ENCODE measurements around the gene CYB561D2.

The CYB561D2 gene

DNA sequence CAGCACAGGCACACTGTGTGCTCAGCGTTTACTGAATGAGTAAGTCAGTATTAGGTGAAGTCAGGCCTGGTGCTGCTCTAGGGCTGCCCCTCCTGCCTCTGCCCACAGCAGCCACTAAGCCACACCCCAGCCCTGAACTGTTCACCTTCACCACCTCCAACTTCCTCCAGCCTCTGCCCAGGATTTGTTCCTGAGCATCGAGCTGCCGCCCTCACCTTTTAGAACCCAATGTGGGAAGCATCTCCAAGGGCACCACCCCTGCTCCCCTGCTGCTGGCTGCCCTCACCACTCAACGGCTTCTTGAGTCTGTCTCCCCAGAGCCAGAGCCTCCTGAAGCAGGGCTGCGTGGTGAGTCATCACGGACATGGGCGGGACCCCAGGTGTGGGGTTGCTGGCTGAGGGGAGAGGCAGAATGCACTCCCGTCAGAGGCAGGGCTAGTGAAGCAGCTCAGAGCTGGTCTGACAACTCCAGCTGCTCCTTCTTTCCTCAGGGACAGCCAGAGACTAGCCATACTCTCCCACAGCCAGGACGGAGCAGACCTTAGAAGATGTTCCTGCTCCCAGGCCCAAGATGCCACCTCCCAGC is 33.9 kb upstream of the CYB561D2 start:
- H4K20me1 ChIP-seq (ENCODE audit: insufficient read depth, low read length) = no peaks in the 10 kb centered on the region
- no peak overlapping the region for H3K4me3 ChIP-seq (ENCODE audit: low read length)
- H3K9me2 ChIP-seq (replicated peaks; ENCODE audit: insufficient read depth, low read length) = no peaks in the 10 kb centered on the region
- TF ChIP-seq, protein P1, sequence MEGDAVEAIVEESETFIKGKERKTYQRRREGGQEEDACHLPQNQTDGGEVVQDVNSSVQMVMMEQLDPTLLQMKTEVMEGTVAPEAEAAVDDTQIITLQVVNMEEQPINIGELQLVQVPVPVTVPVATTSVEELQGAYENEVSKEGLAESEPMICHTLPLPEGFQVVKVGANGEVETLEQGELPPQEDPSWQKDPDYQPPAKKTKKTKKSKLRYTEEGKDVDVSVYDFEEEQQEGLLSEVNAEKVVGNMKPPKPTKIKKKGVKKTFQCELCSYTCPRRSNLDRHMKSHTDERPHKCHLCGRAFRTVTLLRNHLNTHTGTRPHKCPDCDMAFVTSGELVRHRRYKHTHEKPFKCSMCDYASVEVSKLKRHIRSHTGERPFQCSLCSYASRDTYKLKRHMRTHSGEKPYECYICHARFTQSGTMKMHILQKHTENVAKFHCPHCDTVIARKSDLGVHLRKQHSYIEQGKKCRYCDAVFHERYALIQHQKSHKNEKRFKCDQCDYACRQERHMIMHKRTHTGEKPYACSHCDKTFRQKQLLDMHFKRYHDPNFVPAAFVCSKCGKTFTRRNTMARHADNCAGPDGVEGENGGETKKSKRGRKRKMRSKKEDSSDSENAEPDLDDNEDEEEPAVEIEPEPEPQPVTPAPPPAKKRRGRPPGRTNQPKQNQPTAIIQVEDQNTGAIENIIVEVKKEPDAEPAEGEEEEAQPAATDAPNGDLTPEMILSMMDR (IDR thresholded peaks at IDR 0.05; ENCODE audit: low read length) = no peak
- no peak for TF ChIP-seq EZH2phosphoT487 (IDR thresholded peaks at IDR 0.05; ENCODE audit: low read length)
- no peak for TF ChIP-seq EZH2 (optimal IDR thresholded peaks at IDR 0.05; ENCODE audit: low read depth, low read length)
- H2AFZ ChIP-seq (ENCODE audit: low read length) = no peak overlapping the region
- DNase-seq = no peak
- H3K36me3 ChIP-seq (replicated peaks; ENCODE audit: insufficient read depth, low read length) = no peaks in the 10 kb centered on the region
- H3K27me3 ChIP-seq (replicated peaks; ENCODE audit: insufficient read depth, low read length) = no peaks in the 10 kb centered on the region
- 0 out of 2 replicates have a peak, but pooled peaks cover 8% of the 10 kb centered on the region for H3K4me1 ChIP-seq (ENCODE audit: low read length)
- 0 out of 2 replicates have a peak overlapping the region, but pooled peaks have one; percentile 7 for H3K27ac ChIP-seq (ENCODE audit: low read length)
- H3K9me3 ChIP-seq (replicated peaks; ENCODE audit: insufficient read depth, low read length) = no peaks in the 10 kb centered on the region
- H3K9ac ChIP-seq (ENCODE audit: low read length) = no peak overlapping the region
- H3F3A ChIP-seq (ENCODE audit: insufficient read depth, low read length) = no peaks in the 10 kb centered on the region
- no peak overlapping the region for H3K4me2 ChIP-seq (ENCODE audit: low read depth, low read length)
- peaks cover 12% of the 10 kb centered on the region; the same call in 1 of the 2 replicates for H3K79me2 ChIP-seq (ENCODE audit: low read length)

DNA sequence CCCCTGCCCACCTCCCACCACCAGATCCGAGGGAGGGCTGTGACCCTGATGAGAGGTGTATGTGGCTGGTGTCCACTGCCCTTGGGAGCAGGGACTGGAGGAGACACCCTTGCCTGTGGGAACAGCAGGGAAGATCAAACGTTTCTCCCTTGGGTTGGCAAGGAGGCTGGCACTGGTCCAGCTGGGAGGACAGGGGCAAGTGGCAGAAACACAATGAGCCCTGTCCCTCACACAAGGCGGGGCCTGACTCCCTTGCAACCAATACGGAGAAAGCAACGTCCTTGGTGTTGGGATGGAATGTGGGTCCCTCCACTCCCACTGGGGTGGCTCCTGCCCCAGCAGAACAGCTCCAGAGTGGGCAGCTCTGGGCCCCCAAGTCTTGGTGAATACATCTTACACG is 33.4 kb upstream of the CYB561D2 start:
- no peak for DNase-seq
- Histone ChIP-seq H3K79me2 (ENCODE audit: low read length) (peaks cover 12% of the 10 kb centered on the region; the same call in 1 of the 2 replicates), H3K27me3 (replicated peaks; ENCODE audit: insufficient read depth, low read length) (no peaks in the 10 kb centered on the region), H3K9ac (ENCODE audit: low read length) (no peak overlapping the region), H3K9me3 (replicated peaks; ENCODE audit: insufficient read depth, low read length) (no peaks in the 10 kb centered on the region), H3K9me2 (replicated peaks; ENCODE audit: insufficient read depth, low read length) (no peaks in the 10 kb centered on the region), H2AFZ (ENCODE audit: low read length) (no peak overlapping the region), H3F3A (ENCODE audit: insufficient read depth, low read length) (no peaks in the 10 kb centered on the region), H4K20me1 (ENCODE audit: insufficient read depth, low read length) (no peaks in the 10 kb centered on the region), H3K4me3 (ENCODE audit: low read length) (no peak overlapping the region), H3K4me2 (ENCODE audit: low read depth, low read length) (no peak overlapping the region), H3K27ac (ENCODE audit: low read length) (no peak overlapping the region), H3K36me3 (replicated peaks; ENCODE audit: insufficient read depth, low read length) (no peaks in the 10 kb centered on the region), H3K4me1 (ENCODE audit: low read length) (0 out of 2 replicates have a peak, but pooled peaks cover 8% of the 10 kb centered on the region)
- TF ChIP-seq, protein P1 (IDR thresholded peaks at IDR 0.05; ENCODE audit: low read length) = no peak
- TF ChIP-seq EZH2 (optimal IDR thresholded peaks at IDR 0.05; ENCODE audit: low read depth, low read length) (no peak), EZH2phosphoT487 (IDR thresholded peaks at IDR 0.05; ENCODE audit: low read length) (no peak)

DNA sequence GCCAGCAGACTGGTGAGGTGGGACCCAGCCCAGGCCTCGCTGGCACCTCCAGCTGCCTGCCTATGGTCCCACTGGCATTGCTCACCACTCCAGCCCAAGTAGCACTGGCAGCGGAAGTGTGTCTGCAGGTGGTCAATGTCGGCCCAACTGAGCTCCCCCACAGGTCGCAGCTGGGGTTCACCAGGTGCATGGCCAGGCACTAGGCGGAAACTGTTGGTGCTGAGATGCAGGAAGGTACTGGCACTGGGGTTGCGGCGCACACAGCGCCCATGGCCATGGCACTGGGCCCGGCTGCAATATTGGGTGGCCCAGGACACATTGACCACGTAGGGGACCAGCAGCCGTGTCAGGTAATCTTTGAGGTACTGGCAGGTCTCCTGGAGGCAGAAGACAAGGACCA is 32.5 kb upstream of the CYB561D2 start:
- H3K36me3 ChIP-seq (replicated peaks; ENCODE audit: insufficient read depth, low read length) = no peaks in the 10 kb centered on the region
- no peak overlapping the region for H3K27ac ChIP-seq (ENCODE audit: low read length)
- 0 out of 2 replicates have a peak, but pooled peaks cover 8% of the 10 kb centered on the region for H3K4me1 ChIP-seq (ENCODE audit: low read length)

More for the DNA sequence above, 32.5 kb upstream of the CYB561D2 start:
- Histone ChIP-seq H3K9ac (ENCODE audit: low read length) (no peak overlapping the region), H3K4me3 (ENCODE audit: low read length) (no peak overlapping the region), H2AFZ (ENCODE audit: low read length) (no peak overlapping the region), H3K4me2 (ENCODE audit: low read depth, low read length) (no peak overlapping the region), H3K9me3 (replicated peaks; ENCODE audit: insufficient read depth, low read length) (no peaks in the 10 kb centered on the region), H3K27me3 (replicated peaks; ENCODE audit: insufficient read depth, low read length) (no peaks in the 10 kb centered on the region), H3K79me2 (ENCODE audit: low read length) (peaks cover 12% of the 10 kb centered on the region; the same call in 1 of the 2 replicates), H4K20me1 (ENCODE audit: insufficient read depth, low read length) (no peaks in the 10 kb centered on the region), H3F3A (ENCODE audit: insufficient read depth, low read length) (no peaks in the 10 kb centered on the region), H3K9me2 (replicated peaks; ENCODE audit: insufficient read depth, low read length) (no peaks in the 10 kb centered on the region)
- no peak for DNase-seq
- TF ChIP-seq EZH2phosphoT487 (IDR thresholded peaks at IDR 0.05; ENCODE audit: low read length) = no peak
- TF ChIP-seq, protein P1 (IDR thresholded peaks at IDR 0.05; ENCODE audit: low read length) = no peak
- no peak for TF ChIP-seq EZH2 (optimal IDR thresholded peaks at IDR 0.05; ENCODE audit: low read depth, low read length)

Measured in MM.1S (cell line).